OCI-LY3 (cell line): ENCODE results near the gene FOXK2.
A peak's percentile ranks its signal among the peaks of the same experiment; 100 is the strongest.

Source experiments
- H2AFZ ChIP-seq: fragments of 200-600, 300-600 bp; shearing (Covaris generic); 2 replicates; pipeline ENCODE4 v1.6.0; 2014; ENCODE audit warnings: antibody characterized with exemption, low read depth, low read length
- H3K27ac ChIP-seq: fragments of 200-600, 300-600 bp; sonication (generic); 2 replicates; pipeline ENCODE4 v1.5.1; 2014; ENCODE audit warnings: mild to moderate bottlenecking, low read length, moderate library complexity, mixed read lengths
- H3K27me3 ChIP-seq: fragments of 200-600, 300-600 bp; sonication (generic); 2 replicates; pipeline ENCODE4 v1.6.1; 2014; ENCODE audit warnings: low read depth, low read length, mixed read lengths
- H3K36me3 ChIP-seq: fragments of 200-600, 300-600 bp; sonication (generic); replicated peaks from 2 replicates; pipeline ENCODE3; 2014; ENCODE audit warnings: low read depth, low read length, mixed read lengths
- H3K4me1 ChIP-seq: fragments of 300-600, 200-600 bp; sonication (generic); 2 replicates; pipeline ENCODE4 v1.6.1; 2014; ENCODE audit warnings: low read length, mixed read lengths
- H3K4me2 ChIP-seq: fragments of 200-600, 300-600 bp; sonication (generic); 2 replicates; pipeline ENCODE4 v1.6.1; 2014; ENCODE audit warnings: low read length, mixed read lengths
- H3K4me3 ChIP-seq: fragments of 300-600, 200-600 bp; sonication (generic); 2 replicates; pipeline ENCODE4 v1.5.1; 2014; ENCODE audit warnings: antibody characterized with exemption, mild to moderate bottlenecking, low read length, moderate library complexity
- H3K79me2 ChIP-seq: fragments of 300-600, 200-600 bp; shearing (Covaris generic); 2 replicates; pipeline ENCODE4 v1.6.1; 2014; ENCODE audit warnings: mild to moderate bottlenecking, low read length, mixed read lengths
- H3K9ac ChIP-seq: fragments of 300-600, 200-600 bp; shearing (Covaris generic); 2 replicates; pipeline ENCODE4 v1.6.0; 2014; ENCODE audit warnings: mild to moderate bottlenecking, low read length, moderate library complexity
- H3K9me3 ChIP-seq: fragments of 200-600, 300-600 bp; shearing (Covaris generic); 2 replicates; pipeline ENCODE4 v1.6.1; 2014; ENCODE audit warnings: low read length, mixed read lengths; ENCODE audit not compliant: insufficient read depth
- H4K20me1 ChIP-seq: fragments of 200-600, 300-600 bp; sonication (generic); 2 replicates; pipeline ENCODE4 v1.6.1; 2016; ENCODE audit warnings: low read length, mixed read lengths; ENCODE audit not compliant: insufficient read depth
- EZH2phosphoT487 ChIP-seq: fragments of 200-600 bp; shearing (Covaris generic); IDR thresholded peaks from 2 replicates; pipeline ENCODE4 v1.6.1; 2018; ENCODE audit warnings: antibody characterized with exemption, mixed run types, low read depth
- TF ChIP-seq, protein P1 (sequence below): fragments of 200-600, 300-600 bp; sonication (generic); IDR thresholded peaks from 2 replicates; pipeline ENCODE4 v1.5.1; 2014; ENCODE audit warnings: antibody characterized with exemption, low read length, low read depth

Gene FOXK2

GRCh38 chr17:82492643-82493225 is 26.8 kb upstream of the FOXK2 start:
- no peak for TF ChIP-seq EZH2phosphoT487
- no peak overlapping the region for H3K27ac ChIP-seq
- H3K4me3 ChIP-seq = no peak overlapping the region
- H3K9me3 ChIP-seq = no peaks in the 10 kb centered on the region
- no peaks in the 10 kb centered on the region for H3K27me3 ChIP-seq
- no peaks in the 10 kb centered on the region for H3K79me2 ChIP-seq
- no peaks in the 10 kb centered on the region for H4K20me1 ChIP-seq
- no peak overlapping the region for H3K4me2 ChIP-seq
- no peak overlapping the region for H2AFZ ChIP-seq
- peaks cover 6% of the 10 kb centered on the region for H3K36me3 ChIP-seq
- peaks cover 11% of the 10 kb centered on the region for H3K4me1 ChIP-seq
- no peak overlapping the region for H3K9ac ChIP-seq

DNA sequence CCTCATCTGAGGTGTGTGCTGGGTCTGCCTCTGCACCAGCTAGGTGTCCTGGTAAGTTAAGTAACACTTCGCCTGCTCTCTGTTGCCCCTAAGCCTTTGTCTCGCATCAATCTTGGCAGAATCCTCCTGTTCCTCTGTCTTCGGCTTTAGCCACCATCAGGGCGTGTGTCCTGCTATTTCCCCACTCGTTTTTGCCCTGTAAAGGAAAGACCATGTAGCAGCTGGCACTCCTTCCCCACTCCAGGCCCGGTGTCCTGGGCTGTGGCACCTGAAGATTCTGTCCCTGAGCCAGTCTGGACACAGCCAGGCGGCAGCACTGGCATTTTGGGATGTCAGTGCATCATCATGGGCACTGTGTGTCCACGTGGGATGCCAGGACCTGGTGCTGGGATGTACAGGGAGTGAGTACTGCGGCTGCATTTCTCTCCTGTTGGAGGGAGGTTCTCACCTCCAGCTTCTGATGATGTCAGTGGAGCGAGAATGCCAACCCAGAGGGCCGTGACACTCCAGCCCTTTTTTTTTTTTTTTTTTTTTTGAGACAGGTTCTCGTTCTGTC is 26.2 kb upstream of the FOXK2 start:
- Histone ChIP-seq H3K27me3 (no peaks in the 10 kb centered on the region), H3K79me2 (no peaks in the 10 kb centered on the region), H3K9me3 (no peaks in the 10 kb centered on the region), H3K36me3 (peaks cover 3% of the 10 kb centered on the region), H3K9ac (no peak overlapping the region), H3K4me2 (no peak overlapping the region; the same call in 1 of the 2 replicates), H3K27ac (no peak overlapping the region), H4K20me1 (no peaks in the 10 kb centered on the region), H3K4me3 (no peak overlapping the region), H3K4me1 (peaks cover 11% of the 10 kb centered on the region), H2AFZ (no peak overlapping the region)
- TF ChIP-seq, protein P1, sequence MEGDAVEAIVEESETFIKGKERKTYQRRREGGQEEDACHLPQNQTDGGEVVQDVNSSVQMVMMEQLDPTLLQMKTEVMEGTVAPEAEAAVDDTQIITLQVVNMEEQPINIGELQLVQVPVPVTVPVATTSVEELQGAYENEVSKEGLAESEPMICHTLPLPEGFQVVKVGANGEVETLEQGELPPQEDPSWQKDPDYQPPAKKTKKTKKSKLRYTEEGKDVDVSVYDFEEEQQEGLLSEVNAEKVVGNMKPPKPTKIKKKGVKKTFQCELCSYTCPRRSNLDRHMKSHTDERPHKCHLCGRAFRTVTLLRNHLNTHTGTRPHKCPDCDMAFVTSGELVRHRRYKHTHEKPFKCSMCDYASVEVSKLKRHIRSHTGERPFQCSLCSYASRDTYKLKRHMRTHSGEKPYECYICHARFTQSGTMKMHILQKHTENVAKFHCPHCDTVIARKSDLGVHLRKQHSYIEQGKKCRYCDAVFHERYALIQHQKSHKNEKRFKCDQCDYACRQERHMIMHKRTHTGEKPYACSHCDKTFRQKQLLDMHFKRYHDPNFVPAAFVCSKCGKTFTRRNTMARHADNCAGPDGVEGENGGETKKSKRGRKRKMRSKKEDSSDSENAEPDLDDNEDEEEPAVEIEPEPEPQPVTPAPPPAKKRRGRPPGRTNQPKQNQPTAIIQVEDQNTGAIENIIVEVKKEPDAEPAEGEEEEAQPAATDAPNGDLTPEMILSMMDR = no peak

DNA sequence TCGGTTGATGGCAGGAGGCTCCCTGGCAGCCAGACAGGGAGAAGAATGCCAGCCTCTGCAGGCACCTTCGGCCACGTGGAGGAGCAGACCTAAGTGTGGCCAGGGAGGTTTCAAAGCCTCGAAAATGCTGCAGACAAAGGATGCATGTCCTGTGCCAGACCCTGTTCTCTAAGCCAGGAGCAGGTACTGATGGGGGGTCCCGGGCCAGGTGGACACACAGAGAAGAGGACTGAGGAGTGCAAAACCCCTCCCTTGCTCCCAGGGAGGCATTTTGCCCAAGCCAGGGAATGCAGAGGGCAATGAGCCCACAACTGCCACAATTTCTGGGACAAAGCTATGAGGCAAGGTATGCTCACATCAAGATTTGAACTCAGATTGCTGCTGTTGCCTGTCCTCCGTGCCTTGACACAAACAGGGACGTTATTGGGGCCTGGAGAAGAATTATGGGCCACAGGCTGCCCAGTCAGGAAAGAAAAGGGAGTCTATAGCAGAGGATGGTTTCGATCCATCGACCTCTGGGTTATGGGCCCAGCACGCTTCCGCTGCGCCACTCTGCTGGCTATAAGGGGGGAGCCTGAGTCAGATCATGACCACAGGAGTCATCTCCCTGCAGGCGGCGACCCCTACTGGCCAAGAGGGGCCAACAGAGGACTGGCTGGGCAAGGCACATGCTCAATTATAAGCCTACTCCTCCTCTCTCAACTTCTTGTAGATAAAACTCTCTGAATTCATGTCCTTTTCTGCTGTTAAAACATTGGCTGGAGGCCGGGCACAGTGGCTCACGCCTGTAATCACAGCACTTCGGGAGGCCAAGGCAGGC is 25.1 kb upstream of the FOXK2 start:
- Histone ChIP-seq H3K4me1 (peaks cover 11% of the 10 kb centered on the region), H3K36me3 (no peaks in the 10 kb centered on the region), H3K27ac (0 out of 2 replicates have a peak overlapping the region, but pooled peaks have one; percentile 16), H4K20me1 (no peaks in the 10 kb centered on the region), H3K27me3 (no peaks in the 10 kb centered on the region), H3K9ac (peak overlapping the region; percentile 46; the same call in 1 of the 2 replicates), H2AFZ (peak overlapping the region; percentile 5; the same call in 1 of the 2 replicates), H3K9me3 (no peaks in the 10 kb centered on the region), H3K4me2 (peak overlapping the region; percentile 88), H3K4me3 (peak overlapping the region; percentile 74), H3K79me2 (no peaks in the 10 kb centered on the region)
- no peak for TF ChIP-seq EZH2phosphoT487
- TF ChIP-seq, protein P1 = peak; percentile 83

- H3K4me3 ChIP-seq = no peak overlapping the region
- no peaks in the 10 kb centered on the region for H3K79me2 ChIP-seq
- no peaks in the 10 kb centered on the region for H3K36me3 ChIP-seq
- H3K4me1 ChIP-seq = peaks cover 11% of the 10 kb centered on the region
- no peak overlapping the region for H3K27ac ChIP-seq
- no peak overlapping the region for H3K4me2 ChIP-seq
- no peaks in the 10 kb centered on the region for H3K9me3 ChIP-seq
- H4K20me1 ChIP-seq = no peaks in the 10 kb centered on the region
- TF ChIP-seq, protein P1 = no peak
- TF ChIP-seq EZH2phosphoT487 = no peak
- no peak overlapping the region for H3K9ac ChIP-seq
- no peak overlapping the region for H2AFZ ChIP-seq
- no peaks in the 10 kb centered on the region for H3K27me3 ChIP-seq
Measured at GRCh38 chr17:82495844-82496528, 23.5 kb upstream of the FOXK2 start.
